Measurements from ENCODE around the gene OR52K1. TPM values are rescaled to one million over a fixed set of nuclear protein-coding genes. Genes with fewer than 3 reads are reported as not detected.

Gene OR52K1
- polyA plus RNA-seq, 3 donors = 0.10 to 0.18 (median 0.11) TPM

Other genes with a start within 250 kb of the OR52K1 start
- gene OR52B4, start 114.3 kb upstream of the OR52K1 start, polyA plus RNA-seq (ENCODE audit: insufficient read length in 3 of 3) = not detected
- gene TRIM21, start 88.9 kb upstream of the OR52K1 start, polyA plus RNA-seq (ENCODE audit: insufficient read length in 3 of 3) = 10 to 100 TPM; 20.5 to 22.6 (median 21.7) TPM
- not detected for gene OR52K2, start 33.4 kb upstream of the OR52K1 start, polyA plus RNA-seq (ENCODE audit: insufficient read length in 3 of 3)
- not detected for gene OR52M1, start 62.5 kb downstream of the OR52K1 start, polyA plus RNA-seq (ENCODE audit: insufficient read length in 3 of 3)
- gene OR52I2, start 99.1 kb downstream of the OR52K1 start, polyA plus RNA-seq (ENCODE audit: insufficient read length in 3 of 3) = not detected
- gene OR52I1, start 111.4 kb downstream of the OR52K1 start, polyA plus RNA-seq (ENCODE audit: insufficient read length in 3 of 3) = under 1 TPM in 2 of 3 donors, not detected in 1; 0.05 to 0.06 TPM
- 10 to 100 TPM; 19.0 to 21.0 (median 19.6) TPM for gene TRIM68, start 125.6 kb downstream of the OR52K1 start, polyA plus RNA-seq (ENCODE audit: insufficient read length in 3 of 3)
- gene OR51D1, start 154.8 kb downstream of the OR52K1 start, polyA plus RNA-seq (ENCODE audit: insufficient read length in 3 of 3) = not detected
- gene OR51E1, start 161.3 kb downstream of the OR52K1 start, polyA plus RNA-seq (ENCODE audit: insufficient read length in 3 of 3) = 1 to 10 TPM; 1.4 to 1.8 (median 1.4) TPM
- 1 to 10 TPM in 2 of 3 donors, under 1 TPM in 1; 0.91 to 1.3 (median 1.2) TPM for gene OR51E2, start 215.2 kb downstream of the OR52K1 start, polyA plus RNA-seq (ENCODE audit: insufficient read length in 3 of 3)
- under 1 TPM; 0.43 to 0.89 (median 0.80) TPM for gene MMP26, start 222.1 kb downstream of the OR52K1 start, polyA plus RNA-seq (ENCODE audit: insufficient read length in 3 of 3)

Measured in renal cortex interstitium (tissue), 3 donors.